GM12878 (cell line): Measurements from ENCODE around the gene FHL3. TPM values are rescaled to one million over a fixed set of nuclear protein-coding genes. Genes with fewer than 3 reads are reported as not detected.

Experiments
- ATF2 ChIP-seq: IDR thresholded peaks from 2 replicates; pipeline ENCODE4 v1.6.1; 2012; ENCODE audit warnings: low read length, inconsistent platforms
- BCL3 ChIP-seq: IDR thresholded peaks from 2 replicates; pipeline ENCODE4 v1.6.1; 2011; ENCODE audit warnings: borderline replicate concordance, low read depth, mild to moderate bottlenecking, moderate library complexity, low read length; ENCODE audit not compliant: insufficient read depth, poor library complexity, severe bottlenecking
- E2F8 ChIP-seq: fragments of 450-650 bp; IDR thresholded peaks from 2 replicates; pipeline ENCODE4 v1.6.1; 2018; ENCODE audit warnings: mild to moderate bottlenecking, low read depth, moderate library complexity; ENCODE audit not compliant: partially characterized antibody
- EZH2 ChIP-seq: IDR thresholded peaks from 2 replicates; pipeline ENCODE4 v1.6.1; 2012; ENCODE audit warnings: low read depth, mild to moderate bottlenecking, control low read depth, inconsistent platforms, low read length, borderline replicate concordance; ENCODE audit not compliant: control insufficient read depth
- MYB ChIP-seq: fragments of 150-350 bp; IDR thresholded peaks from 2 replicates; pipeline ENCODE4 v1.6.1; 2014; ENCODE audit warnings: mild to moderate bottlenecking, low read depth, low read length, borderline replicate concordance
- NFYA ChIP-seq: IDR thresholded peaks from 2 replicates; pipeline ENCODE4 v1.6.1; 2011; ENCODE audit warnings: low read depth, mild to moderate bottlenecking, low read length, improper control_type of control experiment, borderline replicate concordance
- NR2C2 ChIP-seq: IDR thresholded peaks from 2 replicates; pipeline ENCODE4 v1.6.1; 2011; ENCODE audit warnings: borderline replicate concordance, low read depth; ENCODE audit not compliant: control insufficient read depth, insufficient read length
- PBX3 ChIP-seq: IDR thresholded peaks from 2 replicates; pipeline ENCODE4 v1.6.1; 2011; ENCODE audit warnings: mild to moderate bottlenecking, low read depth, low read length, moderate library complexity; ENCODE audit not compliant: insufficient replicate concordance
- REST ChIP-seq: IDR thresholded peaks from 2 replicates; pipeline ENCODE4 v1.6.1; 2012; ENCODE audit warnings: mild to moderate bottlenecking, low read depth, low read length
- SIX5 ChIP-seq: IDR thresholded peaks from 2 replicates; pipeline ENCODE4 v1.6.1; 2011; ENCODE audit warnings: mild to moderate bottlenecking, low read depth, low read length, moderate library complexity; ENCODE audit not compliant: severe bottlenecking
- SMARCA5 ChIP-seq: fragments of 450-650 bp; IDR thresholded peaks from 2 replicates; pipeline ENCODE4 v1.6.1; 2017; ENCODE audit warnings: mild to moderate bottlenecking
- SREBF2 ChIP-seq: IDR thresholded peaks from 2 replicates; pipeline ENCODE4 v1.6.1; 2012; ENCODE audit warnings: mild to moderate bottlenecking, low read length
- TCF7 ChIP-seq: IDR thresholded peaks from 2 replicates; pipeline ENCODE4 v1.6.1; 2014; ENCODE audit warnings: antibody characterized with exemption, borderline replicate concordance
- USF2 ChIP-seq: IDR thresholded peaks from 2 replicates; pipeline ENCODE4 v1.6.1; 2011; ENCODE audit warnings: low read depth, low read length, improper control_type of control experiment, borderline replicate concordance
- ZNF207 ChIP-seq: fragments of 450-650 bp; IDR thresholded peaks from 2 replicates; pipeline ENCODE4 v1.6.1; 2014; ENCODE audit warnings: antibody characterized with exemption, mild to moderate bottlenecking, borderline replicate concordance
- polyA plus RNA-seq, 11 experiments: library from polyadenylated mRNA; depleted of rRNA in 4 of 11; unstranded in 6 of 11; stranded (reverse) in 5 of 11; fragments of >200 nt; fragmentation: Nextera tagmentation in 4 of 11; fragmentation: Illumina TruSeq in 1 of 11; extraction: Ambion mirVana in 4 of 11; extraction: Trizol in 1 of 11; gene quantifications; 1 replicate in 1 of 11; 2 replicates in 10 of 11; pipeline versions ENCODE4 v1.2.1 to v1.2.3, GENCODE V29; 2011 to 2016; ENCODE audit warnings: inconsistent platforms in 2 of 11, missing spikeins in 2 of 11, low read depth in 1 of 11
- total RNA-seq, 4 experiments: library from RNA; depleted of rRNA in 3 of 4; stranded (reverse); fragments of >200 nt in 3 of 4; fragmentation: Illumina TruSeq in 1 of 4; extraction: Trizol in 1 of 4; gene quantifications; 2 replicates each; pipeline versions ENCODE4 v1.2.1 to v1.2.3, GENCODE V29; 2013 to 2021

Gene FHL3
- total and polyA plus RNA-seq, 10 of the 15 experiments (the other 5 are each of a cell fraction or from before 2014, with no cell fraction given) = 0.26 to 13.9 (median 7.9) TPM

GRCh38 chr1:38012363-38013226 is 7.3 kb upstream of the FHL3 start, which contains the start of gene UTP11 (continued):
- TF ChIP-seq ATF2 (no peak; the same call in 1 of the 2 replicates), BCL3 (no peak), SIX5 (peak; percentile 92), NFYA (no peak), SMARCA5 (no peak), ZNF207 (peak; percentile 90; the same call in 1 of the 2 replicates), PBX3 (no peak), MYB (no peak), SREBF2 (no peak), NR2C2 (no peak), E2F8 (peak; percentile 88), EZH2 (no peak), REST (no peak), TCF7 (no peak), USF2 (peak; percentile 84)
